ENCODE data around the gene HOXB4. TPM values are rescaled to one million over a fixed set of nuclear protein-coding genes. Genes with fewer than 3 reads are reported as not detected.

The HOXB4 gene
- total RNA-seq, 1 experiment from 2014 or later, result 0.22 TPM

GRCh38 chr17:48532261-48532660 is 45.9 kb downstream of the HOXB4 start:
- Histone ChIP-seq H3K9me3 (ENCODE audit: low read length) (no peaks in the 10 kb centered on the region), H3K9me2 (replicated peaks; ENCODE audit: low read length) (no peaks in the 10 kb centered on the region), H3K79me2 (ENCODE audit: low read length) (no peaks in the 10 kb centered on the region), H3K4me2 (ENCODE audit: low read length) (no peak overlapping the region), H3K27me3 (ENCODE audit: low read length) (no peaks in the 10 kb centered on the region), H4K20me1 (ENCODE audit: low read length) (no peaks in the 10 kb centered on the region), H3K4me3 (ENCODE audit: low read length) (no peak overlapping the region), H3K36me3 (ENCODE audit: low read depth, low read length) (no peaks in the 10 kb centered on the region), H2AFZ (ENCODE audit: low read length) (no peak overlapping the region), H3K4me1 (ENCODE audit: insufficient read depth, low read length) (0 out of 2 replicates have a peak, but pooled peaks cover 2% of the 10 kb centered on the region), H3F3A (ENCODE audit: low read length, unreplicated experiment) (no peaks in the 10 kb centered on the region), H3K27ac (ENCODE audit: low read length) (no peak overlapping the region), H3K9ac (ENCODE audit: low read length) (no peak overlapping the region)
- no TSS peak for BruUV-seq (replicated peaks)
- ChIA-PET POLR2A (ENCODE audit: unreplicated experiment) (no interaction called here), CTCF (no interaction called here)
- intact Hi-C loops (cut with micrococcal nuclease), result no loop called here
- no peak for TF ChIP-seq EZH2 (IDR thresholded peaks at IDR 0.05; ENCODE audit: low read length, unreplicated experiment)
- no peak for TF ChIP-seq EZH2phosphoT487 (IDR thresholded peaks at IDR 0.05; ENCODE audit: borderline replicate concordance, low read length)
- TF ChIP-seq CTCF (conservative IDR thresholded peaks at IDR 0.05; ENCODE audit: low read depth, low read length), result no peak
- ATAC-seq, result no peak
- DNase-seq, result no peak

GRCh38 chr17:48530887-48531272 is 47.3 kb downstream of the HOXB4 start, which contains the start of gene HOXB1:
TSS of gene HOXB1 (minus strand) at chr17:48531011. CDS start at chr17:48530904, 107 bp downstream.
- Histone ChIP-seq H4K20me1 (ENCODE audit: low read length) (no peaks in the 10 kb centered on the region), H3K36me3 (ENCODE audit: low read depth, low read length) (no peaks in the 10 kb centered on the region), H2AFZ (ENCODE audit: low read length) (no peak within 1 kb of the TSS), H3F3A (ENCODE audit: low read length, unreplicated experiment) (no peaks in the 10 kb centered on the region), H3K4me3 (ENCODE audit: low read length) (no peak within 1 kb of the TSS), H3K27me3 (ENCODE audit: low read length) (no peaks in the 10 kb centered on the region), H3K79me2 (ENCODE audit: low read length) (no peaks in the 10 kb centered on the region), H3K4me2 (ENCODE audit: low read length) (no peak within 1 kb of the TSS), H3K9me2 (replicated peaks; ENCODE audit: low read length) (no peaks in the 10 kb centered on the region), H3K4me1 (ENCODE audit: insufficient read depth, low read length) (no peaks in the 10 kb centered on the region), H3K9ac (ENCODE audit: low read length) (no peak within 1 kb of the TSS), H3K27ac (ENCODE audit: low read length) (no peak within 1 kb of the TSS), H3K9me3 (ENCODE audit: low read length) (no peaks in the 10 kb centered on the region)
- DNase-seq, result no peak
- ATAC-seq, result no peak
- BruUV-seq (replicated peaks), result no TSS peak
- TF ChIP-seq EZH2 (IDR thresholded peaks at IDR 0.05; ENCODE audit: low read length, unreplicated experiment) (no peak), EZH2phosphoT487 (IDR thresholded peaks at IDR 0.05; ENCODE audit: borderline replicate concordance, low read length) (no peak), CTCF (conservative IDR thresholded peaks at IDR 0.05; ENCODE audit: low read depth, low read length) (no peak)
- CTCF ChIA-PET, result no interaction called here
- POLR2A ChIA-PET (ENCODE audit: unreplicated experiment), result no interaction called here
- intact Hi-C loops (cut with micrococcal nuclease), result no loop called here

GRCh38 chr17:48530208-48530886 is 47.8 kb downstream of the HOXB4 start:
- Histone ChIP-seq H3K27me3 (ENCODE audit: low read length) (no peaks in the 10 kb centered on the region), H3K4me2 (ENCODE audit: low read length) (no peak overlapping the region), H3K9me3 (ENCODE audit: low read length) (no peaks in the 10 kb centered on the region), H3K79me2 (ENCODE audit: low read length) (no peaks in the 10 kb centered on the region), H3K27ac (ENCODE audit: low read length) (no peak overlapping the region), H4K20me1 (ENCODE audit: low read length) (no peaks in the 10 kb centered on the region), H3K9me2 (replicated peaks; ENCODE audit: low read length) (no peaks in the 10 kb centered on the region), H3K4me1 (ENCODE audit: insufficient read depth, low read length) (no peaks in the 10 kb centered on the region), H3K4me3 (ENCODE audit: low read length) (no peak overlapping the region), H2AFZ (ENCODE audit: low read length) (no peak overlapping the region), H3F3A (ENCODE audit: low read length, unreplicated experiment) (no peaks in the 10 kb centered on the region), H3K36me3 (ENCODE audit: low read depth, low read length) (no peaks in the 10 kb centered on the region), H3K9ac (ENCODE audit: low read length) (no peak overlapping the region)
- ATAC-seq (no peak), DNase-seq (no peak)
- no TSS peak for BruUV-seq (replicated peaks)
- ChIA-PET CTCF (no interaction called here), POLR2A (ENCODE audit: unreplicated experiment) (no interaction called here)
- TF ChIP-seq EZH2phosphoT487 (IDR thresholded peaks at IDR 0.05; ENCODE audit: borderline replicate concordance, low read length) (no peak), EZH2 (IDR thresholded peaks at IDR 0.05; ENCODE audit: low read length, unreplicated experiment) (no peak), CTCF (conservative IDR thresholded peaks at IDR 0.05; ENCODE audit: low read depth, low read length) (no peak)
- intact Hi-C loops (cut with micrococcal nuclease), result no loop called here

Measured in PC-3 (cell line).